HG03575 (cell line): Measurements from ENCODE around the gene SPINK8.
"Not testable (repeated sequence)": the region's sequence is repeated elsewhere in the genome, so short reads cannot be mapped to it uniquely, and the experiment has no call there.

Experiments
- ATAC-seq: cut with Tn5 transposase; IDR thresholded peaks from one replicate; pipeline ENCODE4 v1.9.1; 2021; ENCODE audit not compliant: unreplicated experiment, insufficient number of reproducible peaks, low FRiP score; ENCODE audit errors: extremely low read depth

SPINK8 gene

DNA sequence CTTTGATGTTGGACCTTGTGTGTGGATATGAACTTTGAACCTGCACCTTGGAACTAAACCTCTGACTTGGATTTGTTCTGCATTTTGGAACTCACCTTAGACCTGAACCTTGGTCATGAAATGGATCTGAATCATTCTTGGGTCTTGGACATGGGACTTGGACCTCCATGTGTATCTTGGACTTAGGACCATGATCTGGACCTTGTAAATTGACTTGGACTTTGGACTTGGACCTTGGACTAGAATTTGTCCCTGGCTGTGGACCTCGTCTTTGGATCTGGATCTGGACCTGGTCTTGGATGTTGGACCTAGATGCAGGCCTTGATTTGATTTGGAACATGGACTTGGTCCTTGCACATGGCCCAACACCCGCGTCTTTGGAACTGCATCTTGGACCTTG lies 47.2 kb downstream of the SPINK8 start:
- no peak for ATAC-seq

DNA sequence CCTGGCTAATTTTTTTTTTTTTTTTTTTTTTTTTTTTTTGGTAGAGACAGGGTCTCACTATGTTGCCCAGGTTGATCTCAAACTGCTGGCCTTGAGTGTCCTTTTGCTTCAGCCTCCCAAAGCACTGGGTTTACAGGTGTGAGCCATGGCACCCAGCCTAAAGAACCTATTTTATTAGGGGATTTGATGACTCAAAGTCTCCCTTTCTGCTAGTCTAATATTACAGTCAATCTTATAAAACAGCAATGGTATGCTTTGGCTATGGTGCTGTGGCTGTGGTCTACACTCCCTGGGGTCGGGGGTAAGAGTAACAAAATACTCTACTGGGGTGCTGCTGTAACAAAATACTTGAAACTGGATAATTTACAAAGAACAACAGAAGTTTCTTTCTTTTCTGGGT lies 47.8 kb downstream of the SPINK8 start:
- ATAC-seq: no peak

DNA sequence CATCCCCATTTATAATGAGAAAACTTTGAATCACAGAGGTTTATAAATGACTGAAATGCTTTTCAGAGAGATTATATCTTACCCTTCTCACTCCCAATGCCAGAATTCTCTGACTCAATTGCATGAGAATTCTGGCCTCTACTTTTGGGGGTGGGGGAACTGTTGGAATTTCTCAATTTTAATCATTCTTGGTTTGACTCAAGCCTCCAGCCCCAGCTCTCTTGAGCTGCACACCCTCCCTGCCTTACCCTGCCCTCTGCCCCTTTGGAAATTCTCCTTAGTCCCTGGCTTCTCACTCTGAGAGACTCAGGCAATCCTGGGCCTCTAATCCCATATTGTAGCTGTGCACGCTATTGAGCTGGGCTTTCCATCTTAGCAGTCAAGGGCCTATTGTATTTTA lies 48.3 kb downstream of the SPINK8 start:
- ATAC-seq: no peak

DNA sequence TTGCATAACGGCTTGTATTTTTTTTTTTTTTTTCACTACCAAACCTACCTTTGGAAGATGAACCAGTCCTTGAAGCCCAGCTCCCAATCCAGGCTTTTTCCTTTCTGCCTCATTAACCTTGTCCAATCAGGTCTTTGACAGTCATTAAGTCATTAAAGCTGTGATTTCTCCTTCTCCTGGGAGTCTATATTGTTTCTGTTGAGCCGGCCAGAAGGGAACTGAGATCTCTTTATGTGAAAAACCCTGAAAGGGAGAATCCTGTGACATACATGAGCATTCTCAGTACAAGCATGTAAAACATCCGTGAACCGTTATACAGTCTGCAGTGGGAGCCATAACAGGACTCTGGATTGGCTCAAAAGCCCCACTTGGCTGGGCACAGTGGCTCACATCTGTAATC lies 52.6 kb downstream of the SPINK8 start:
- ATAC-seq: no peak

DNA sequence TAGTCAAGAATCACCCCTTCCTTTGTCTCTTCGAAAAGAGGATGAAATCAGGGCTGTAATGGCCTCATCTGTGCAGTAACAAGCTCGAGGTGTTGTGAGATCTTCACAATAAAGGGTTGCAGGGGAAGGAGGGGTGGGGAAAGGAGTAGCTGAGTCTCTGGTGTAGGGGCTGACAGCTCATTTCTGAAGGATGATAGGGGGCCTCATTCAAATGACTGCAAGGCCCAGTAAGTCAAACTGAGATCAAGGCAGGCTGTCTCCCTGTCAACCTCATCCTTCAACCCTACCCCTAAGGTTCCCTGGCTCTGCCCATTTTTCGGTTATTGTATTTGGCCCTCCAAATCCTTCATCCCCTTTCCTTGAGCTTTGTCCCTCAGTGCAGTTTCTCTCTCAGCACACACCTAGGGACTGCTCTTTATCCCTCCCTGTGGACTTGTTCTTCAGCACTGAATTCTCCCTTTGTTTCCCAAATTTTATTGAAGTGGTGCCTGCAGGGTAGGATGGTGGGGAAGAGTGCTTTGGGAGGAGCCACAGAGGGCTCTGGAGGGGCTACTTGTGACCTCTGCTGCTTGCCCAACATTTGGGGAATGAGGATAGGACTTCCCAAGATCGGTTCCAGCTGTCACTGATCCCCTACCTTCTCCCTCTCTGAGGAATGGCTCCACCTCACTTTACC lies 54.4 kb downstream of the SPINK8 start:
- no peak for ATAC-seq

DNA sequence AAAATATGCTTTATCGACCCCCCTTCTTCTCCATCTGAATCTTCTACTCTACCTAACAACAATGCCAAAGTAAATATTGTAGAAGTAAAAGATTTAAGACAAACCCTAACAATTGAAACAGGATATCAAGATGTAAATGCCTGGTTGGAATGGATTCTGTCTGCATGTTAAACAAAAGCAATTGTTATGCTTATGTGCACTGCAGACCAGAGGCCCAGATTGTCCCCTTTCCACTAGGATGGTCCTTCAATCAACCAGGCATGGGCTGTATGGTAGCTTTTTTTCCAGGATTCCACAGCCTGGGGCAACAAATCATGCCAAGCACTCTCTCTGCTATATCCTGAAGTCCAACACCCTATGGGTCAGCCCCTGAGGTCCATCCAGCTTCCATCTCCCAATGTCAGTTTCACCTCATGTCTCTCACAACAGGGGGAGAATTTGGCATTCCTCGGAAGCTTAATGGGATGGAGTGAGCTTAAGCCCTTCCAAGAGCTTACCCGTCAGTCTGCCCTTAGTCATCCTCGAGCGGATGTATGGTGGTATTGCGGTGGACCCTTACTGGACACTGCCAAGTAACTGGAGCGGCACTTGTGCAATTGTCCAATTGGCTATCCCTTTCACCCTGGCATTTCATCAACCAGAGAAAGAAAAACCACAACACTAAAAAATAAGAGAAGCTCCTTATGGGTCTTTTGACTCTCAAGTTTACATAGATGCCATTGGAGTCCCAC lies 56.4 kb downstream of the SPINK8 start:
- ATAC-seq: no peak

DNA sequence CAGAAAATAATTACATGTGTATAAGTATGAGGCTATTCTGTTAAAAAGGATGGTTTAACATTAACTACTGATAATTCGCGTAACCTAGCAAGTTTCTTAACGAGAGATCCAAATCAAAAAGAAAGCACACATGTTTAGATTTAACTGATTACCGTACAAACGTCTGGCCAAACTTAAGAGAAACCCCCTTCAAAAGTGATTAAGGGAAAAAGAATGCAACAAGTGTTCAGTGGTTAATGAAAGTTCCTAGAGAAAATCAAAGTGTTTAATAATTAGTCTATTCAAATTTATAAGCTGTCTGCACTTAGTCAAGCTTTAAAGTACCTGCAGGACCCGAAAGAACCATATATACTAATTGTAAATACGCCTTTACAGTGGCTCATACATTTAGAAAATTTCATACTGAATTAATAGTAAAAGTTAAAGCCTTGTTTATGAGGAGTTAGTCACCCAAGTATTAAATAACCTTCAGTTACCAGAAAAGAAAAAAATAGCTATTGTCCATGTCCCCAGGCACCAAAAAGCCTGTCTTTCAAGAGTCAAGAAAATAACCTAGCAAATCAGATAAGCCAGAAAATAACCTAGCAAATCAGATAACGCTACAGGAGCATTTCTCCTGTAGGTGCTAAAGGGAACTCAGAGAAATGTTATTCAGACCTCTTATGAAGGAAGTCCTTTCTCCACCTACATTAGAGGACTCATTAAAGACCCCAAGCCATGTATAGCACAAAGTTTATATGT lies 58.0 kb downstream of the SPINK8 start:
- ATAC-seq: no peak

DNA sequence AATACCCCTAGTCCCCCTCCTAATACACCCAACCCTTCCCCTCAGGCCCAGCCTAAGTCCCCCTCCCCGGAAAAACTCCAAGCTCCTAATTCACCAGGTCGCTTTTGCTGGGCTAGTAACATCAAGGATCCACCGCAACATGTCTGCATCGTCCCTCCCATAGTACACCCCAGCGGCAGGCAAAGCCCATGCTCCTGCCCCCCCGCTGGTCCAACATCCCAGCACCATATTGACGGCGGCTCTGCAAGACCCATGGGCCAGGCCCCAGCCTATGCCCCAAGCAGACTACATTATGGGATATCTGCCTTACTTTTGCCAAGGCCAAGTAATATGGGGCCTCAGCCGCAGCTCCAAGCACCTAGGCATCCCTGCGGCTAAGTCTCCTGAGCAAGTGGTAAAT lies 59.0 kb downstream of the SPINK8 start:
- no peak for ATAC-seq

DNA sequence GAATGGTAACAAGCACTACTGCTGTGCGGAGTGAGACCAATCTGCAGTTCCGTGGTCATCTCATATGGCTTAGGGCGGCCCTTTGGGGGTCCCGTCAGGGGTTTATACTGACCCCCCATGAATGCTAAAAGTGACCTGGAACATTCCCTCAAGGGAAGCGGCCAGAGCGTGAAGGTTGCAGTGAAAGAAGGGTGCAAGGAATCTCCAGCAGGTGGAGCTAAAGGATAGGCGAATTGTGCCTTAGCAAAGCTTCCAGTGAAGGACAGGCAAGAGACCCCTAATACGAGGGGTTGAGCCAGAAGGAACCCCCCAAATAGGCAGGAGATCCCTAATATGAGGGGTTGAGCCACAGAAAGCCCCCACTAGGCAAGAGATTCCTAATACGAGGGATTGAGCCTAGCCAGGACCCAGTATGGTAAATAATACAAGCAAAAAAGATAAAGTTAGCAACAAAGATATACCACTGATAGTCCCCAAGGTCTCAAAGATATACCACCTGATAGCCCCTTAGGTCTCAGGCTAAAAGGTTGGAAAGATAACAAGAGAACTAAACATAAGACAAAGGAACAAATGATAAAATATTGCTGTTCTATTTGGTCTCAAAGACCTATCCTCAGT lies 59.8 kb downstream of the SPINK8 start:
- ATAC-seq: no peak

DNA sequence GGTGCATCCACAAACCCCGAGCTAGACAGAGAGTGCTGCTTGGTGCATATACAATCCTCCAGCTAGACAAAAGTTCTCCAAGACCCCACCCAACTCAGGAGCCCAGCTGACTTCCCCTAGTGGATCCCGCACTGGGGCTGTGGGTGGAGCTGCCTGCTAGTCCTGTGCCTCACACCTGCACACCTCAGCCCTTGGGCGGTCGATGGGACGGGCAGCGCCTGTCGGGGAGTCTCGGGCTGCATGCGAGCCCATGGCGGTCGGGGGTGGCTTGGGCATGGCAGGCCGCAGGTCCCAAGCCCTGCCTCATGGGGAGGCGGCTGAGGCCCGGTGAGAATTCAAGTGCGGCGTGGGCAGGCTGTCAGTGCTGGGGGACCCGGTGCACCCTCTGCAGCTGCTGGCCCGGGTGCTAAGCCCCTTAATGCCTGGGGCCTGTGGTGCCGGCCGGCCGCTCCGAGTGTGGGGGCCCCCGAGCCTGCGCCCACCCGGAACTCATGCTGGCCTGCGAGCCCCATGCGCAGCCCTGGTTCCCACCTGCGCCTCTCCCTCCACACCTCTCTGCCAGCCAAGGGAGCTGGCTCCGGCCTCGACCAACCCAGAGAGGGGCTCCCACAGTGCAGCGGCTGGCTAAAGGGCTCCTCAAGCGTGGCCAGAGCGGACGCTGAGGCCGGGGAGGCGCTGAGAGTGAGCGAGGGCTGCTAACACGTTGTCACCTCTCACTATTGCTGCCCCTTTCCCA lies 61.5 kb downstream of the SPINK8 start:
- no peak for ATAC-seq

DNA sequence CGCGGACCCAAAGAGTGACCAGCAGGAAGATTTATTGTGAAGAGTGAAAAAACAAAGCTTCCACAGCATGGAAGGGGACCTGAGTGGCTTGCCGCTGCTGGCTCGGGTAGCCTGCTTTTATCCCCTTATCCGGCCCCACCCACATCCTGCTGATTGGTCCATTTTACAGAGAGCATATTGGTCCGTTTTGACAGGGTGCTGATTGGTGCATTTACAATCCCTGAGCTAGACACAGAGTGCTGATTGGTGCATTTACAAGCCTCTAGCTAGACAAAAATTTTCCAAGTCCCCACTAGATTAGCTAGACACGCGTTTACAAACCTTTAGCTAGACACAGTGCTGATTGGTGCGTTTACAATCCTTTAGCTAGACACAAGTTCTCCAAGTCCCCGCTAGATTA lies 62.2 kb downstream of the SPINK8 start:
- not testable (repeated sequence) for ATAC-seq

DNA sequence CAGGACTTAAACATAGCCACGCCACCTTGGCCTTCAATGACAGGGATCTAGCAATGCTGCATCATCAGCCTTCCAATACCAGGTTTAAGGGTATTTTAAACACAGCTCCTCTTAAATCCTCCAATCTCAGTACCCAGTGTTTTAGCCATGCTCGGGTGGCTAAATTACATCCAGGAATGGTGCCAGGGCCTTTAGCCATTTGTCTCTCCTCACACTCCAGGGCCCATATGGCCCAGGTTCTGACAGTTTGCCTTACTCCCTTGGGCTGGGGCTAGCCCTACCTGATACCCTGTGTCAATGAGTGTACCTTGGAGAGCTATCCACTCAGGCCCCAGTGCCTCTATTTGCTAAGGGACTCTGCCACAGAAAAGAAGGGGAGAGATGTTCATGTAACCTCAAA lies 63.2 kb downstream of the SPINK8 start:
- no peak for ATAC-seq

DNA sequence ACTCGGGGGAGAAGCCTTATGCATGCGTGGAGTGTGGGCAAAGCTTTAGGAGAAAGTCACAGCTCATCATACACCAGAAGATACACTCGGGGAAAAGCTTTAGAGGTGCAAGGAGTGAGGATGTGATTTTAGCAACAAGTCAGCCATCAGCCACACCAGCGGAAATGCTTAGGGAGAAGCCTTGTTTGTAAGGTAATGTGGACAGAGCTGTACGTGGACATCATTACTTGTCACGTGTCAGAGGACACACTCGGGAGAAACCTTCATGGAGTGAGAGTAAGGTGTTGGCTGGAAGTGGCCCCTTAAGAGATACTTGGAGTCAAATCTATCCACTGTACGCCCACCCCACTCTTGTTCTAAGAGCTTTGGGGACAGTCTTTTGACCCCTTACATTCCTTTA lies 63.9 kb downstream of the SPINK8 start:
- no peak for ATAC-seq

DNA sequence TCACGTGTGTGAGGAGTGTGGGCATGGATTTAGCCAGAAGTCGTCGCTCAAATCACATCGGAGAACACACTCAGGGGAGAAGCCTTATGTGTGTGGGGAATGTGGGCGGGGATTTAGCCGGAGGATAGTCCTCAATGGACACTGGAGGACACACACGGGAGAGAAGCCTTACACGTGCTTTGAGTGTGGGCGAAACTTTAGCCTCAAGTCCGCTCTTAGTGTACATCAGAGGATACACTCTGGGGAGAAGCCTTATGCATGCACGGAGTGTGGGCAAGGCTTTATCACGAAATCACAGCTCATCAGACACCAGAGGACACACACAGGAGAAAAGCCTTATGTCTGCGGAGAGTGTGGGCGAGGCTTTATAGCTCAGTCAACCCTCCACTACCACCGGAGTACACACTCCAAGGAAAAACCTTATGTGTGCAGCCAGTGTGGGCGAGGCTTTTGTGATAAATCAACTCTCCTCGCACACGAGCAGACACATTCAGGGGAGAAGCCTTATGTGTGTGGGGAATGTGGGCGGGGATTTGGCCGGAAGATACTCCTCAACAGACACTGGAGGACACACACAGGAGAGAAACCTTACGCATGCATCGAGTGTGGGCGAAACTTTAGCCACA lies 64.4 kb downstream of the SPINK8 start:
- no peak for ATAC-seq

DNA sequence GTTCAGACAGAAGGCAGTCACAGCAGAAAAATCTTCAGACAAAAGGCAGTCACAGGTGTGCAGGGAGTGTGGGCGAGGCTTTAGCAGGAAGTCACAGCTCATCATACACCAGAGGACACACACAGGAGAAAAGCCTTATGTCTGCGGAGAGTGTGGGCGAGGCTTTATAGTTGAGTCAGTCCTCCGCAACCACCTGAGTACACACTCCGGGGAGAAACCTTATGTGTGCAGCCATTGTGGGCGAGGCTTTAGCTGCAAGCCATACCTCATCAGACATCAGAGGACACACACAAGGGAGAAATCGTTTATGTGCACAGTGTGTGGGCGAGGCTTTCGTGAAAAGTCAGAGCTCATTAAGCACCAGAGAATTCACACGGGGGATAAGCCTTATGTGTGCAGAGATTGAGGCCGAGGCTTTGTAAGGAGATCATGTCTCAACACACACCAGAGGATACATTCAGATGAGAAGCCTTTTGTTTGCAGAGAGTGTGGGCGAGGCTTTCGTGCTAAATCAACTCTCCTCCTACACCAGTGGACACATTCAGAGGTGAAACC lies 65.0 kb downstream of the SPINK8 start:
- no peak for ATAC-seq

DNA sequence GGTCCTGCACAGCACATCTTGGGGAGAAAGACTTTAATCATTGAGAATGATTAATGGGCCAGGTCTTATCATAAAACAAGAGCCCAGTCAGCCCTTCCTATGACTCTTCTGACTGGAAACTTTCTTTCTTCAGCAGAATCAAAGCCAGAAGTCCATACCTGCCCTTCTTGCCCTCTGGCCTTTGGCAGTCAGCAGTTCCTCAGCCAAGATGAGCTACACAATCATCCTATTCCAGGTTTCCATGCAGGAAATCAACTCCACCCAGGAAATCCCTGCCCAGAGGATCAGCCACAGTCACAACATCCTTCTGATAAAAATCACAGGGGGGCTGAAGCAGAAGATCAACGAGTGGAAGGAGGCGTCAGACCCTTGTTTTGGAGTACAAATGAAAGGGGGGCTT lies 65.7 kb downstream of the SPINK8 start:
- ATAC-seq: no peak

DNA sequence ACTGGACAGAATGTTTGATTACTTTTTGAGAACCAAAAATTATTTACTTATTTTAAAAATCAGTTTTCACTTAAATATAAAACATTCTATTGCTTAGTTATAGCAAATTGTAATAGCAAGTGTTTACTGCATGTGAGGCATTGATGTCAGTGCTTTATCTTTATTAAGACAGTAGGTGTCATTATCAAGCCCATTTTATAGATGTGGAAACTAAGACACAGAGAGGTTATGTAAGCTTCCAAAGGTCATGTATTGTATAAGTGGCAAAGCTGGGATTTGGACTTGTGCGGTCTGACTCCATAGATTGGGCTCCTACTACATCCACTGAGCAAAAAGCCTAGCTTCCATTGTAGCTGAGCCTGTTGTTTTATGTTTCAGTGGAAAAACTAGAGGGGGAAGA lies 74.9 kb downstream of the SPINK8 start:
- ATAC-seq: no peak
